ENCODE measurements around the gene PIGL. TPM values are rescaled to one million over a fixed set of nuclear protein-coding genes. Genes with fewer than 3 reads are reported as not detected.

PIGL gene
- 27.5 TPM for total RNA-seq

GRCh38 chr17:16217002-16217635 lies at the start of gene PIGL:
Gene PIGL (plus strand): TSS chr17:16217210. CDS start chr17:16217227, 17 bp downstream.

GRCh38 chr17:16215273-16215964 lies 1.6 kb upstream of the PIGL start, which contains the start of gene NCOR1:
Gene NCOR1 (minus strand): TSS chr17:16215534. CDS start chr17:16194569, 20,965 bp downstream.

GRCh38 chr17:16353317-16354174 lies 136.5 kb downstream of the PIGL start, which contains the start of gene CENPV:
Gene CENPV (minus strand): TSS chr17:16353469. CDS start chr17:16353436, 33 bp downstream.

Small RNA genes lying within 50 kb of the gene (small RNA-seq; reads per million reads assigned to genes)
- not detected for gene MIR1288

Other genes with a start within 250 kb of the PIGL start
- gene ZSWIM7, start 217.5 kb upstream of the PIGL start, total RNA-seq, result 25.4 TPM
- 59.3 TPM for gene TTC19, start 217.4 kb upstream of the PIGL start, total RNA-seq
- gene NCOR1, start 1.7 kb upstream of the PIGL start, total RNA-seq, result 109 TPM
- 71.0 TPM for gene CENPV, start 136.3 kb downstream of the PIGL start, total RNA-seq
- 1,701 TPM for gene UBB, start 163.9 kb downstream of the PIGL start, total RNA-seq
- 11.1 TPM for gene TRPV2, start 198.4 kb downstream of the PIGL start, total RNA-seq

Data from diencephalon (tissue), 1 donor.